ENCODE results near the gene KEL. TPM values are rescaled to one million over a fixed set of nuclear protein-coding genes. Genes with fewer than 3 reads are reported as not detected.

KEL gene
- total and polyA plus RNA-seq, 2 donors from 2014 or later: 0.28 to 0.39 TPM

- intact Hi-C loops (cut with DNase I): no loop called here
- no peak for FAIRE-seq
These were observed 60.5 kb downstream of the KEL start for GRCh38 chr7:142901426-142902259.

GRCh38 chr7:142899661-142900060 lies 62.5 kb downstream of the KEL start:
- TF ChIP-seq CTCF (IDR thresholded peaks at IDR 0.05; ENCODE audit: borderline replicate concordance, extremely low read depth, insufficient read depth): no peak
- intact Hi-C loops (cut with DNase I): no loop called here
- no peak overlapping the region for H3K9ac ChIP-seq (ENCODE audit: low read length in 3 of 3)
- H3K4me1 ChIP-seq (ENCODE audit: control insufficient read depth in 2 of 3, insufficient read depth in 2 of 3, low read depth in 1 of 3, low read length in 3 of 3): no peaks in the 10 kb centered on the region
- no peak overlapping the region for H3K27ac ChIP-seq (ENCODE audit: low read depth in 2 of 2, low read length in 2 of 2)
- no peak overlapping the region for H3K4me3 ChIP-seq (ENCODE audit: low read length in 3 of 3)
- H3K36me3 ChIP-seq (ENCODE audit: control insufficient read depth in 2 of 3, insufficient read depth in 3 of 3, low read length in 3 of 3): no peaks in the 10 kb centered on the region
- H3K9me3 ChIP-seq (ENCODE audit: control insufficient read depth in 2 of 3, insufficient read depth in 1 of 3, low read length in 3 of 3): peaks cover 0 to 3% (median under 1%) of the 10 kb centered on the region in 3 donors
- FAIRE-seq (no peak), DNase-seq (peak in 1 of 5 donors; percentile 11)
- no peaks in the 10 kb centered on the region for H3K27me3 ChIP-seq (ENCODE audit: control insufficient read depth, insufficient read depth, low read length)

More at GRCh38 chr7:142901426-142902259, 60.5 kb downstream of the KEL start:
- TF ChIP-seq CTCF (IDR thresholded peaks at IDR 0.05; ENCODE audit: borderline replicate concordance, extremely low read depth, insufficient read depth): no peak
- Histone ChIP-seq H3K4me3 (ENCODE audit: low read length in 3 of 3) (no peak overlapping the region), H3K9ac (ENCODE audit: low read length in 3 of 3) (no peak overlapping the region), H3K27ac (ENCODE audit: low read depth in 2 of 2, low read length in 2 of 2) (no peak overlapping the region), H3K4me1 (ENCODE audit: control insufficient read depth in 2 of 3, insufficient read depth in 2 of 3, low read depth in 1 of 3, low read length in 3 of 3) (no peaks in the 10 kb centered on the region), H3K9me3 (ENCODE audit: control insufficient read depth in 2 of 3, insufficient read depth in 1 of 3, low read length in 3 of 3) (peaks cover 0 to 4% (median 2%) of the 10 kb centered on the region in 3 donors), H3K36me3 (ENCODE audit: control insufficient read depth in 2 of 3, insufficient read depth in 3 of 3, low read length in 3 of 3) (no peaks in the 10 kb centered on the region), H3K27me3 (ENCODE audit: control insufficient read depth, insufficient read depth, low read length) (no peaks in the 10 kb centered on the region)
- DNase-seq: no peak

GRCh38 chr7:142898377-142899170 lies 63.6 kb downstream of the KEL start:
- no peak overlapping the region for H3K27ac ChIP-seq (ENCODE audit: low read depth in 2 of 2, low read length in 2 of 2)
- no peak for DNase-seq

More at GRCh38 chr7:142898377-142899170, 63.6 kb downstream of the KEL start:
- H3K9me3 ChIP-seq (ENCODE audit: control insufficient read depth in 2 of 3, insufficient read depth in 1 of 3, low read length in 3 of 3): no peaks in the 10 kb centered on the region
- FAIRE-seq: no peak
- no peak overlapping the region for H3K9ac ChIP-seq (ENCODE audit: low read length in 3 of 3)
- H3K4me1 ChIP-seq (ENCODE audit: control insufficient read depth in 2 of 3, insufficient read depth in 2 of 3, low read depth in 1 of 3, low read length in 3 of 3): no peaks in the 10 kb centered on the region
- no peaks in the 10 kb centered on the region for H3K36me3 ChIP-seq (ENCODE audit: control insufficient read depth in 2 of 3, insufficient read depth in 3 of 3, low read length in 3 of 3)
- no peaks in the 10 kb centered on the region for H3K27me3 ChIP-seq (ENCODE audit: control insufficient read depth, insufficient read depth, low read length)
- intact Hi-C loops (cut with DNase I): no loop called here
- no peak overlapping the region for H3K4me3 ChIP-seq (ENCODE audit: low read length in 3 of 3)
- TF ChIP-seq CTCF (IDR thresholded peaks at IDR 0.05; ENCODE audit: borderline replicate concordance, extremely low read depth, insufficient read depth): no peak
